HL-60 (cell line): ENCODE measurements around the gene COPB2.

Experiments
- SPI1 ChIP-seq: IDR thresholded peaks from 2 replicates; pipeline ENCODE4 v1.6.1; 2012; ENCODE audit warnings: low read depth, mild to moderate bottlenecking, borderline replicate concordance
- TF ChIP-seq, protein P1 (sequence below): IDR thresholded peaks from one replicate; pipeline ENCODE4 v1.5.1; 2011; ENCODE audit warnings: low read length, control low read depth, inconsistent platforms; ENCODE audit not compliant: insufficient read depth
- TF ChIP-seq, protein P2 (sequence below): IDR thresholded peaks from 2 replicates; pipeline ENCODE4 v1.6.1; 2012; ENCODE audit warnings: low read depth; ENCODE audit not compliant: insufficient replicate concordance

DNA sequence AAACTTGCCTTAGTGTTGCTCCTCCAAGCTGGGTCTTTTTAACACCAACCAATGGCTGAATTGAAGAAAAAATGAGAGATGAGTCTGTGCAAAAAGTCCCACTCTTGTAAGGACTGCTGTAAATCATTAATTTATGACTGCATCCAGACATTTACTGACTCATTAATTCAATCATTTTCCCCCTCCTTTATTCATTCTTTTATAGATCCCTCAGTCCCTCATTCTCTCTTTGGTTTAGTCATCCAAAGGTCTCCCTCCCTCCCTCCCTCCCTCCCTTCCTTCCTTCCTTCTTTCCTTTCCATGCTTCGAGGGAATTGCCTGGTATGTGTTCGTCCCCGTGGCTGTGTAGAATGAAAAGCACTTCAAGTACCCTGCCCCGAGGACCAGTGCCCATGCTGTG is 80.9 kb downstream of the COPB2 start:
- TF ChIP-seq, protein P1, sequence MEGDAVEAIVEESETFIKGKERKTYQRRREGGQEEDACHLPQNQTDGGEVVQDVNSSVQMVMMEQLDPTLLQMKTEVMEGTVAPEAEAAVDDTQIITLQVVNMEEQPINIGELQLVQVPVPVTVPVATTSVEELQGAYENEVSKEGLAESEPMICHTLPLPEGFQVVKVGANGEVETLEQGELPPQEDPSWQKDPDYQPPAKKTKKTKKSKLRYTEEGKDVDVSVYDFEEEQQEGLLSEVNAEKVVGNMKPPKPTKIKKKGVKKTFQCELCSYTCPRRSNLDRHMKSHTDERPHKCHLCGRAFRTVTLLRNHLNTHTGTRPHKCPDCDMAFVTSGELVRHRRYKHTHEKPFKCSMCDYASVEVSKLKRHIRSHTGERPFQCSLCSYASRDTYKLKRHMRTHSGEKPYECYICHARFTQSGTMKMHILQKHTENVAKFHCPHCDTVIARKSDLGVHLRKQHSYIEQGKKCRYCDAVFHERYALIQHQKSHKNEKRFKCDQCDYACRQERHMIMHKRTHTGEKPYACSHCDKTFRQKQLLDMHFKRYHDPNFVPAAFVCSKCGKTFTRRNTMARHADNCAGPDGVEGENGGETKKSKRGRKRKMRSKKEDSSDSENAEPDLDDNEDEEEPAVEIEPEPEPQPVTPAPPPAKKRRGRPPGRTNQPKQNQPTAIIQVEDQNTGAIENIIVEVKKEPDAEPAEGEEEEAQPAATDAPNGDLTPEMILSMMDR = no peak
- TF ChIP-seq, protein P2, sequence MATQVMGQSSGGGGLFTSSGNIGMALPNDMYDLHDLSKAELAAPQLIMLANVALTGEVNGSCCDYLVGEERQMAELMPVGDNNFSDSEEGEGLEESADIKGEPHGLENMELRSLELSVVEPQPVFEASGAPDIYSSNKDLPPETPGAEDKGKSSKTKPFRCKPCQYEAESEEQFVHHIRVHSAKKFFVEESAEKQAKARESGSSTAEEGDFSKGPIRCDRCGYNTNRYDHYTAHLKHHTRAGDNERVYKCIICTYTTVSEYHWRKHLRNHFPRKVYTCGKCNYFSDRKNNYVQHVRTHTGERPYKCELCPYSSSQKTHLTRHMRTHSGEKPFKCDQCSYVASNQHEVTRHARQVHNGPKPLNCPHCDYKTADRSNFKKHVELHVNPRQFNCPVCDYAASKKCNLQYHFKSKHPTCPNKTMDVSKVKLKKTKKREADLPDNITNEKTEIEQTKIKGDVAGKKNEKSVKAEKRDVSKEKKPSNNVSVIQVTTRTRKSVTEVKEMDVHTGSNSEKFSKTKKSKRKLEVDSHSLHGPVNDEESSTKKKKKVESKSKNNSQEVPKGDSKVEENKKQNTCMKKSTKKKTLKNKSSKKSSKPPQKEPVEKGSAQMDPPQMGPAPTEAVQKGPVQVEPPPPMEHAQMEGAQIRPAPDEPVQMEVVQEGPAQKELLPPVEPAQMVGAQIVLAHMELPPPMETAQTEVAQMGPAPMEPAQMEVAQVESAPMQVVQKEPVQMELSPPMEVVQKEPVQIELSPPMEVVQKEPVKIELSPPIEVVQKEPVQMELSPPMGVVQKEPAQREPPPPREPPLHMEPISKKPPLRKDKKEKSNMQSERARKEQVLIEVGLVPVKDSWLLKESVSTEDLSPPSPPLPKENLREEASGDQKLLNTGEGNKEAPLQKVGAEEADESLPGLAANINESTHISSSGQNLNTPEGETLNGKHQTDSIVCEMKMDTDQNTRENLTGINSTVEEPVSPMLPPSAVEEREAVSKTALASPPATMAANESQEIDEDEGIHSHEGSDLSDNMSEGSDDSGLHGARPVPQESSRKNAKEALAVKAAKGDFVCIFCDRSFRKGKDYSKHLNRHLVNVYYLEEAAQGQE = no peak
- TF ChIP-seq SPI1 = no peak
